GM18511 (cell line): ENCODE data around the gene WDR73.

Experiments used
- ATAC-seq: cut with Tn5 transposase; IDR thresholded peaks from one replicate; pipeline ENCODE4 v1.9.1; 2021; ENCODE audit warnings: mild to moderate bottlenecking, moderate library complexity; ENCODE audit not compliant: unreplicated experiment

The WDR73 gene

DNA sequence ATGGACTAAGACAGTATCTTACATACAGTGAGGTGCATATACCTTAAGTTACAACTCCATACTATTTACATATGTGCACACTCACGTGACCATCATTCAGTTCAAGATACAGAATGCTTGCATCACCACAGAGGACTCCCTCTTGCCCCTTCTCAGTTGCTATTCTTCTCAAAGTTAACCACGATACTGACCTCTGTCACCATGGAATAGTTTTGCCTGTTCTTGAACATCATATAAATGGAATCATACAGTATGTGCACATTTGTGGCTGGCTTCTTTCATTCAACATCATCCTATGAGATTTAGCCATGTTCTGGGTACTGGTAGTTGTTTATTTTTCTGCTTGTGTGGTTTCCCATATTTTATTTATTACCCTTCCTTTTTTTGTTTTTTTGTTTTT lies 63.7 kb downstream of the WDR73 start:
- ATAC-seq: no peak
